Measurements from ENCODE around the gene TMEM232.

DNA sequence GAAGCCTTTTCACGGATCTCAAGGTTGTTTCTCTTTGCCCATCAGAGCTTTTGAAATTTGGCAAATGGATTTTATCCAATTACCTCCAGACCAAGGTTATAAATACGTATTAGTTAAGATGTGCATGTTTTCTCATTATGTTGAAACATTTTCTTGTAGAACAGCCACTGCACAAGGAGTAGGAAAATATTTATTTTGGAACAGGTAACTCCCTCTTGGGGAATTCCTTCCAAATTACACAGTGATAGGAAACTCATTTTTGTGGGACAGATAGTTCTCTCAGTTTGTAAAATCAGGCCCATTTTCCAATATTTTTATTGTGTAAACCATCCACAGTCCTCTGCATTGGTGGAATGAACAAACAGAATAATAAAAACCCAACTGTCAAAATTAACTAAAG, 23.0 kb downstream of the TMEM232 start:
- TF ChIP-seq, protein P1, sequence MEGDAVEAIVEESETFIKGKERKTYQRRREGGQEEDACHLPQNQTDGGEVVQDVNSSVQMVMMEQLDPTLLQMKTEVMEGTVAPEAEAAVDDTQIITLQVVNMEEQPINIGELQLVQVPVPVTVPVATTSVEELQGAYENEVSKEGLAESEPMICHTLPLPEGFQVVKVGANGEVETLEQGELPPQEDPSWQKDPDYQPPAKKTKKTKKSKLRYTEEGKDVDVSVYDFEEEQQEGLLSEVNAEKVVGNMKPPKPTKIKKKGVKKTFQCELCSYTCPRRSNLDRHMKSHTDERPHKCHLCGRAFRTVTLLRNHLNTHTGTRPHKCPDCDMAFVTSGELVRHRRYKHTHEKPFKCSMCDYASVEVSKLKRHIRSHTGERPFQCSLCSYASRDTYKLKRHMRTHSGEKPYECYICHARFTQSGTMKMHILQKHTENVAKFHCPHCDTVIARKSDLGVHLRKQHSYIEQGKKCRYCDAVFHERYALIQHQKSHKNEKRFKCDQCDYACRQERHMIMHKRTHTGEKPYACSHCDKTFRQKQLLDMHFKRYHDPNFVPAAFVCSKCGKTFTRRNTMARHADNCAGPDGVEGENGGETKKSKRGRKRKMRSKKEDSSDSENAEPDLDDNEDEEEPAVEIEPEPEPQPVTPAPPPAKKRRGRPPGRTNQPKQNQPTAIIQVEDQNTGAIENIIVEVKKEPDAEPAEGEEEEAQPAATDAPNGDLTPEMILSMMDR (IDR thresholded peaks at IDR 0.05): no peak
- no peak for TF ChIP-seq POLR2A (IDR thresholded peaks at IDR 0.05)

All from esophagus squamous epithelium (tissue), 4 donors.